ENCODE results near the gene TMEM130.
A peak's percentile ranks its signal among the peaks of the same experiment; 100 is the strongest.

Gene TMEM130, protein sequence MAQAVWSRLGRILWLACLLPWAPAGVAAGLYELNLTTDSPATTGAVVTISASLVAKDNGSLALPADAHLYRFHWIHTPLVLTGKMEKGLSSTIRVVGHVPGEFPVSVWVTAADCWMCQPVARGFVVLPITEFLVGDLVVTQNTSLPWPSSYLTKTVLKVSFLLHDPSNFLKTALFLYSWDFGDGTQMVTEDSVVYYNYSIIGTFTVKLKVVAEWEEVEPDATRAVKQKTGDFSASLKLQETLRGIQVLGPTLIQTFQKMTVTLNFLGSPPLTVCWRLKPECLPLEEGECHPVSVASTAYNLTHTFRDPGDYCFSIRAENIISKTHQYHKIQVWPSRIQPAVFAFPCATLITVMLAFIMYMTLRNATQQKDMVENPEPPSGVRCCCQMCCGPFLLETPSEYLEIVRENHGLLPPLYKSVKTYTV

DNA sequence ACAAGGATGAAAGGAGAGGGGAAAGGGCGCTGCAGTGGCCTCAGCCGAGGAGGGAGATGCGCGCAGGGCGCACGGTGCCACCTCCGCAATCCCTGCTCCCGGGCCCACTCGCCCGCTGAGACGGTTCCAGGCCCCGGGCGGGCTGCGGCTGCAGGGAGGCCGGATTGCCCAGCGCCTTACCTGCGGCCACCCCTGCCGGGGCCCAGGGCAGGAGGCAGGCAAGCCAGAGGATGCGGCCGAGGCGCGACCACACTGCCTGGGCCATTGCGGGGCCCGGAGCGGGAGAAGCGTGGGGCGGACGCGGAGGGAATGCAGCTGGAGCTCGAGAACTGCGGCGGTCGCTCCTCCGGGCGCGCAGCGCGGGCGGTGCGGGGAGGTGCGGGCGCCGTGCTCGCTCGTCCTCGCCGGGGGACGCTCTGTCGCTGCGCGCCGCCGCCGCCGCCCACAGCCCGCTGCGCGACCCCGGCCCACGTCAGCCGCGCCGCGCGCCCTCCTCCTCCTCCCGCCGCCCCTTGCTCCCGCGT, at the start of gene TMEM130:
TMEM130 (minus strand) TSS at position 418 of the 524 bp plus-strand sequence; CDS start at position 265, 153 bp downstream.
- no peak for DNase-seq

GRCh38 chr7:98917331-98917730, 47.5 kb upstream of the TMEM130 start:
- no peak for DNase-seq

- DNase-seq = no peak
Observed at GRCh38 chr7:98913612-98914011, 43.8 kb upstream of the TMEM130 start.

GRCh38 chr7:98913026-98913425, 43.2 kb upstream of the TMEM130 start:
- DNase-seq = no peak

GRCh38 chr7:98911916-98912315, 42.1 kb upstream of the TMEM130 start:
- DNase-seq = no peak

DNA sequence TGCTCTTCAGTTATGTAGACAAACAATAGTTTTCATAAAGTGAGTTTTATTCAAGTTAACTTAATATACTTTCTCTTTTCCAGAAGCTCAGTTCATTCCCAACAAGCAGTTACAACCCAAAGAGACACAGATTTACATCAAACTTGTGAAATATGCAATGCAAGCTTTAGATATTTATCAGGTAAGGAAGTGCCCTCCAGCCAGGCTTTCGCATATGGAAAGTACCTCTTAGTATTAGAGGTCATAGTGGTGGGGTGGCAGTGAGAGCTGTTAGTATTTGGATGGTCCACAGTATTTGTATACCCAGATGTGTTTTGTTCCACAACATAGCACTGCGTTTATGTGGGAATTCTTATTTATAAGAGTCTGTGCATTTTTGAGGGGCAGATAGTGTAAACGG, 40.6 kb upstream of the TMEM130 start:
- no peak for DNase-seq

GRCh38 chr7:98909487-98909886, 39.7 kb upstream of the TMEM130 start:
- no peak for DNase-seq

GRCh38 chr7:98908585-98908984, 38.8 kb upstream of the TMEM130 start:
- DNase-seq = no peak

- DNase-seq = no peak
Observed at GRCh38 chr7:98907570-98907969, 37.8 kb upstream of the TMEM130 start.

- no peak for DNase-seq
Observed at GRCh38 chr7:98903246-98903645, 33.4 kb upstream of the TMEM130 start.

- DNase-seq = no peak
Observed at GRCh38 chr7:98902523-98902922, 32.7 kb upstream of the TMEM130 start.

- no peak for DNase-seq
Observed at GRCh38 chr7:98900815-98901214, 31.0 kb upstream of the TMEM130 start.

DNA sequence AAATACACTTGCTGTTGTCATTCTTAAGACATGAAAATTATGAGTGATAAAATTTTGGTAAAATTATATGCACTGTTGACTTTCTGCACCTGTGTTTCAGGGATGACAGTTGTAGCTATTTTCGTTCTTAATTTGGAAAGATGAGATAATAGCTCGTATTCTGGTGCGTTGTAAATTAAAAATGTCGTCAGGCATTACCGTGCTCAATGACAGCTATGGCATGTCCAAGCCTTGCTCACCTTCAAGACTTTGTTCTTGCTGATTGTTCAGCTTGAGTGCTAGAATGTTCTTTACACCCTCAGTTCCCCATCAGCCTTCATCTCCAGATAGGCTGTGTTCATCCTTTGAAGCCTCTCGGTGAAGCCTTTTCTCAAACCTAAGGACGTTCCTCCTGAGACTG, 30.0 kb upstream of the TMEM130 start:
- DNase-seq = no peak

GRCh38 chr7:98892609-98893008, 22.8 kb upstream of the TMEM130 start:
- no peak for DNase-seq

GRCh38 chr7:98887038-98887437, 17.2 kb upstream of the TMEM130 start:
- DNase-seq = no peak

- DNase-seq = no peak
Observed at GRCh38 chr7:98884416-98884815, 14.6 kb upstream of the TMEM130 start.

- peak; percentile 29 for DNase-seq
Observed at GRCh38 chr7:98881561-98882315, 11.9 kb upstream of the TMEM130 start.

DNA sequence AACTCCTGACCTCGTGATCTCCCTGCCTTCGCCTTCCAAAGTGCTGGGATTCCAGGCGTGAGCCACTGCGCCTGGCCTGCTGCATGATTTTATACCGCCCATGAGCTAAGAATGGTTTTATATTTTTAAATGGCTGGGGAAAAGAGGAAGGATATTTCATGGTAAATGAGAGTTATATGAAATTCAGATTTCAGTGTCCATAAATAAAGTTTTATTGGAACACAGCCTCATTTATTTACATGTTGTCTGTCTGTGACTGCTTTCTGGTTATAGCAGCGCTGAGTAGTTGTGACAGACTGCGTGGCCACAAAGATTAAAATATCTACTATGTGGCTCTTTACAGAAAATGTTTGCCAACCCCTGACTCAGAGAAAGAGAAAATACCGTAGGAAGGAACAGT, 10.7 kb upstream of the TMEM130 start:
- DNase-seq = no peak

DNA sequence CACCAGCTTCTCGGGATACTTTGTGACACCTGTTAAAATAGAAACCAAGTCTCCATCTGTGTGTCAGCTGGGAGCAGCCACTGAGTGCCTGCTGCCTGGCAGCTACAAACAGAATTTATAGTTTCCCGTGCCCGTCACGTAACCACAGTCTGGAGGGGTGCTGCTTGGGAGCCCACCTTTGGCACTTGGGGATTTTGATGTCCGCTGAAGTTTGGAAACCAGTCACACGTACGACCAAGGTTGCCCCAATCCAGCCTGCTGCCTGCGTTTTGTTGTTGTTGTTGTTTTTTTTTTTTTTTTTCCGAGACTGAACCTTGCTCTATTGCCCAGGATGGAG, 10.1 kb upstream of the TMEM130 start:
- DNase-seq = no peak

DNA sequence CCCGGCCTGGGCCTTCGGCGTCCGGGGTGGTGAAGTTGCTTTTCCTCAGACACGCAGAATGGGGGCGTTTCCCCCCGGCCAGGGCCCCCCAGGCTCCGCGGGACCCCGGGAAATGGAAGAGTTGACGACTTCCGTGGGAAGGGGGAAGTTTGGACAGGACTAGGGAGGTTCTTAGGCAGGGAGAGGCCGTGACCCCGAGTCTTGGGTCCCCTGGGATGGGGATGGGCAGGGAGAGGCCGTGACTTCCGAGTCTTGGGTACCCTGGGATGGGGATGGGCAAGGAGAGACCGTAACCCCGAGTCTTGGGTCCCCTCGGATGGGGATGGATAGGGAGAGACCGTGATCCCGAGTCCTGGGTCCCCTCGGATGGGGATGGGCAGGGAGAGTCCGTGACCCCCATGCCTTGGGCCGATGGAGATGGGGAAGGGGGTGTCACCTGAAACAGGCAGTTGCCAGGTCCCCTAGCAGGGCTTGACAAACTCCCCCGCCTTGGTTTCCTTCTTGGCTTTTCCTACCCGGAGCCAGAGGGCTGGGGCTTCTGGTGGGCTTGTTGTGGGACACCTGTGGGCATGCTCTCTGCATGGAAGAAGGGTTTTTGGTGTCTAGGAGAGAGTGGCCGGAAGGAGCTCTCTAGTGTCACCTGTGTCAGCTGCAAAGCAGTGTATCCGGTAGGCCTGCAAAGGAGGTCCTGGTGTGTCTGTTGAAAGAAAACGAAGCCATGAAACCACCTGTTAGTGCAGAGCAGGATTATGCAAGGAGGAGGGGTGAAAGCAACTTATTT, 9.6 kb upstream of the TMEM130 start:
- DNase-seq = peak; percentile 83

DNA sequence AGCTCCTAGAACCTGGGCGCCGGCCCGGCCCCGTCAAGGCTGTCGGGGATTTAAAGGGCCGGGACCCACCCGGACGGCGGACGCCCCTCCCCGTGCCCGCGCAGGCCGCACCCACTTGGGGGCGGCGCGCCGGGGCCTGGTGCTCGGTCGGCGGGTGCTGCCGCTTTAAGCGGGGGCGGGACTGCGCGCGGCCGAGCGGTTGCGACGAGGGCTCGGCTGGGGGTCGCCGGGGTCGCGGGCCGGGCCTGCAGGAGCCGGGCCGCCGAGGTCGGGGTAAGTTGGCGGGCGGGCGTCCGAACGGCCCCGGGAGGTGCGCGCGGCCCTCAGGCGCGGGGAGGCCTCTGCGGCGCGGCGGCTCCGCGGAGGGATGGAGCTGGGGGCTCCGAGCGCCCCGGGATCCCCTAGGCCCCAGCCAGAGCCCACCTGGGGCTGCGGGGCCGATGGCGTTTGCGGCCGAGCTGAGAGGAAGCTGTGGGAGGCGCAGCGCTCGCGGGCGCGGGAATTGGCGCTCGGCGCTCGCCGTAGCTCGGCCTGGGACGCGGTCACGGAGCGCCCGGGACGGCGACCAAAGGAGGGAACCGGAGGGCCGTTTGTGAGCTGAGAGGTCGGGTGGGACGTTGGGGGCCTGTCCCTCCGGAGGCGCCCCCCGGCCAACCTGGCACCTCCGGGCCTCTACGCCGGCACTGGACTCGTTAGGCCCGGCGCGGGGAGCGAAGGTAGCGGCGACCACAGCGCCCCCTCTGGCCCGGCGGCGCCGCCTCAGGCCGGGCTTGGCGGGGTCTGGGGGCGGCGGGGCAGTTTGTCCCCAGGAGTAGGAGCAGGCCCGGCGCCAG, 8.8 kb upstream of the TMEM130 start, which contains the start of gene TRRAP:
TRRAP (plus strand) TSS at position 168 of the 833 bp plus-strand sequence. CDS start 2,619 bp downstream, outside the sequence.
- DNase-seq = peak; percentile 71

DNA sequence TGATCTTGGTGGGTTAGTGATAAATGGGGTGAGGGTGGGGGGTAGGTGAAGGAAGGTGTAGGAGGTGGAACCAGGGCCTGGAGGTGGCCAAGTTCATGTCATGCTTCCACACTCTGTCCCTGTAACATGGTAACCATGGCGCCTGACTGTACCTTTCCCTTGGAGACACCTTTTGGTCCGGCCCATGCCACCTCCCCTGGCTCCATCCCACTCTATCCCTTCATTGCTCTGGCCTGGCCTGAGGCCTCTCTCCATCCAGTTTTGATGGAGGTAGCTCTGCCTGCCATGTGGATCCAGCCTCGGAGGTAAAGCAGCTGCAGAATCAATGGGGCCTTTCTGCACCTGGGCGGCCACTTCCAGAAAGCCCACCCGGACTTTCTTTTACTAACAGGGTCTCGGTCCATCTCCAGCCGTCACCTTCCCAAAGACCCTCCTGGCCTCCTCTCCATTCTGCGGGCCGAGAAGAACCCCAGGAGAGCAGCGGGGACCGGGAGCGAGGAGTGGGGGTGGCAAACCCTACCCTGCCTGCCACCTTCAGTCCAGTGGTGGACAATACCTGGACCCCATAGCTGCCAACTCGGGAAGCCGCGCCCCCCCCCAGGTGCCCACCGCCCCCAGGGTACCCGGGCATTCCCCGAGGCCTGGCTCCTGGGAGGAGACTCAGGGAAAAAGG, 8.0 kb upstream of the TMEM130 start:
- no peak for DNase-seq
